NCI-H345 (cell line): ENCODE data around the gene CRIP2.

Source experiments
- DNase-seq: peaks from one replicate; lab custom pipeline; 2025; lab: John Stamatoyannopoulos, UW

Gene CRIP2

GRCh38 chr14:105445290-105445689, 29.3 kb upstream of the CRIP2 start:
- no peak for DNase-seq

- DNase-seq = no peak
These were observed 28.4 kb upstream of the CRIP2 start for GRCh38 chr14:105445901-105446845.

- DNase-seq = no peak
These were observed 27.6 kb upstream of the CRIP2 start for GRCh38 chr14:105446971-105447370.

GRCh38 chr14:105447651-105448640, 26.7 kb upstream of the CRIP2 start:
- DNase-seq = no peak

GRCh38 chr14:105448706-105449111, 25.9 kb upstream of the CRIP2 start:
- peak; percentile 37 for DNase-seq

GRCh38 chr14:105449276-105450122, 25.1 kb upstream of the CRIP2 start:
- no peak for DNase-seq

GRCh38 chr14:105450123-105450505, 24.5 kb upstream of the CRIP2 start:
- no peak for DNase-seq

GRCh38 chr14:105450864-105451720, 23.5 kb upstream of the CRIP2 start:
- no peak for DNase-seq

GRCh38 chr14:105452963-105453362, 21.7 kb upstream of the CRIP2 start:
- no peak for DNase-seq

- DNase-seq = no peak
These were observed 20.8 kb upstream of the CRIP2 start for GRCh38 chr14:105453847-105454246.

GRCh38 chr14:105455086-105455640, 19.5 kb upstream of the CRIP2 start:
- no peak for DNase-seq

- DNase-seq = no peak
These were observed 18.6 kb upstream of the CRIP2 start for GRCh38 chr14:105455766-105456660.

GRCh38 chr14:105456736-105457617, 17.6 kb upstream of the CRIP2 start:
- DNase-seq = no peak

GRCh38 chr14:105458010-105458409, 16.6 kb upstream of the CRIP2 start:
- no peak for DNase-seq

- no peak for DNase-seq
These were observed 16.1 kb upstream of the CRIP2 start for GRCh38 chr14:105458571-105458970.

- DNase-seq = no peak
These were observed 14.5 kb upstream of the CRIP2 start for GRCh38 chr14:105460116-105460515.

- DNase-seq = no peak
These were observed 14.0 kb upstream of the CRIP2 start for GRCh38 chr14:105460616-105461015.

GRCh38 chr14:105461903-105462302, 12.7 kb upstream of the CRIP2 start:
- DNase-seq = no peak
